ENCODE results near the gene PYGO2. TPM values are rescaled to one million over a fixed set of nuclear protein-coding genes. Genes with fewer than 3 reads are reported as not detected.
"Not testable (repeated sequence)": the region's sequence is repeated elsewhere in the genome, so short reads cannot be mapped to it uniquely, and the experiment has no call there.

PYGO2 gene
- total RNA-seq, 1 experiment from 2014 or later: 32.4 TPM

DNA sequence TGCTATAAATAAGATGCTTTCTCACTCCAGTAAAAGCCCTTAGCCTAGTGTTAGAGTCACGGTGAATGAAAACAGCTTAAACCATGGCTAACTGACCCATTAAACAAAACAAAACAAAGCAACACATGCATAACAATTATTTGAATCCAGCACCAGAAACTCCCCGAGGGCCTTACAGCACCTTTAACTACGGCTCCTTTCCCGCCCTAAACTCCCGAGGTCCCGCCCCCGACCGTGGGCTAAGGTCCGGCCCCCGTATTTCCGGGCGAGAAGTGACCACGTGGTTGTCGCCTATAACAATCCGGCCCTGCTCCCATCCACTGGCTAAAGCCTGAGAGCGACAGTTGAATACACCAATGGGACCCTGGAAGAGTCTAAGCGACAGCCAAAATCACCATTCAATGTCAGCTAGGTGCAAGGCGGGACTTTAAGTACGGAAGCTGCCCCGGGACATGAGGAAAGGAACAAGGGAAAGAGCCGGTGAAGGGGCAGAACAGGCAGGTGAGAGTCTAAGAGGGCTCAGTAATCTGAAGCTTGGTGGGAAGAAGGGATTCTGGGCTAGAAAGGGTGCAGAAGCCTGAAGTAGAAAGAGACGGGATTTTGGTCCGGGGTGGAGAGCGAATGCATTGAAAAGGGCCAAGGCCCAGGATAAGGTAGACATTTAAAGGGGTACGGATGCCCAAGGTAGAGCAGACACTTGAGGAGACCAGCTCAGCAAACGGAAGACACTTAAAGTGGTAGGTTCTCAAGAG lies 21.5 kb upstream of the PYGO2 start, which contains the start of gene FLAD1:
Gene FLAD1 (plus strand): TSS at position 448 of the 752 bp plus-strand sequence. CDS start 351 bp downstream, outside the sequence.
- peak; percentile 100 for DNase-seq (ENCODE audit: low read depth)

DNA sequence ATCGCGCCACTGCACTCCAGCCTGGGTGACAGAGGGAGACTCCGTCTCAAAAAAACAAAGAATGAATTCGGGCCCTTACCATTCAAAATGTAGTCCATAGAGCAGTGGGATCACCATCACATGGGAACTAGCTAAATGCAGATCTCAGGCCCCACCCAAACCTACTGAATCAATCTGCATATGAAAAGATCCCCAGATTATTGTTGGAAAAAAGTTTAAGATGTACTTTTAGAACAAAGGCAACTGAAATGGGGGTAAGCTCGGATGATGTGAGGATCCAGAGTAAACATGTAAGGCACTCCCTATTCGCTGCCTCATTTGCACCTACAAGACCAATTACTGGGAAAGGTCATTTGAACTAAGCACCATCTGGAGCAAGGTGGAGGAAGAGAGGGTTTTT lies 20.8 kb upstream of the PYGO2 start:
- DNase-seq (ENCODE audit: low read depth): no peak

DNA sequence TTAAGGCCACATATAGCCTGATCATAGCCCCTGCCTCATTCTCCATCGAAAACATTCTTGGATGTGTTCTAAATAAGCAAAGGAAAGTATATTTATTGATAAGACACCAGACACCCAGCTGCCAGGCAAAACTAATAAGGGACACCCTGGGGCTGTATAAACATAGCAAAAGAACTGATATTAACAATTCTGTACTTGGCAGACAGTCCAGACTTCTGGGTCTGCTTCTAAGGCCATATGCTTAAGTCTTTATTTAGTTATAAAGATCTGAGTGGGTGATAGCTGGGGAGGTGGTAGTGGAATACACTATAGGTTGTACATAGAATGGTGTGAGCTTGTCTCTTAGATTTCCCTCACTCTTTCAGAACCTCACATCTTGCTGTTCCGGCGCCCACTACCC lies 16.8 kb upstream of the PYGO2 start:
- DNase-seq (ENCODE audit: low read depth): no peak

DNA sequence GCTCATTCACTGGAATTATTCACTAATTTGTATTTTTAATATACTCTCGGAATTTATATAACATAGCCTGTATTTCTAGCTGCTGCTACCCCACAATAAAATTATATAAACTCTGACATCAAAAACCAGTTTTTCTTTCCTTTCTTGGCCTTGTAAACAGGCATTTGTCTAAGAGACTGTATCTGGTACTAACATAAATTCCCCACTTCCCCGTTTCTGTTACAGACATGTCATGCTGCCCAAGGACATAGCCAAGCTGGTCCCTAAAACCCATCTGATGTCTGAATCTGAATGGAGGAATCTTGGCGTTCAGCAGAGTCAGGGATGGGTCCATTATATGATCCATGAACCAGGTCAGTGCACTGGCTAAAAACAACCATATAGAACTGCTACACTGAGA lies 16.2 kb upstream of the PYGO2 start:
- DNase-seq (ENCODE audit: low read depth): not testable (repeated sequence)

DNA sequence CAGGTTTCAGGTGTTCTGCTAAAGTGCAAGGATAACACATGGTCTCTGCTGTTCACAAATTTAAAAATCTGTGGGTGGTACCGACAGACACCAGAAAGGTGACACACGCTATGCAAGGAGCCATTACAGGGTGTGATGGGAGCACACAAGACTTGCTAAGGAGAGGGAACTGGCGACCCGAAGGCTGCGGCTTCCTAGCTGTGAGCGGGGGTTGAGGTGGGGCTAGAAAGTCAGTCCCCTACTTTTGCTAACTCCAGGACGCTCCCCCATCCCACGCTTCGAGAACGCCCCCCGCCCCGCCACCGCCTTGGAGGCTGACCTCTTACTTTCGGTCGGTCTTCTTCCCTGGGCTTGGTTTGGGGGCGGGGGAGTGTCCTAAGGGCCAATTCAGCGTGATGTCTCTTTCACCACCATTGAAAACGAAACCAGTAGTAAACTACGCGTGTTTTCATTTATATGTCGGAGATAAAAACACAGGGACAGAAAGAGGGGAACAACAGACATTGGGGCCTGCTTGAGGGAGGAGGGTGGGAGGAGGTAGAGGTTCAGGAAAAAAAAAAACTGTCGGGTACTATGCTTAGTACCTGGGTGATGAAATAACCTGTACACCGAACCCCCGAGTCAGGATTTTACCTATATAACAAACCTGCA lies 14.0 kb upstream of the PYGO2 start:
- DNase-seq (ENCODE audit: low read depth): peak; percentile 27

DNA sequence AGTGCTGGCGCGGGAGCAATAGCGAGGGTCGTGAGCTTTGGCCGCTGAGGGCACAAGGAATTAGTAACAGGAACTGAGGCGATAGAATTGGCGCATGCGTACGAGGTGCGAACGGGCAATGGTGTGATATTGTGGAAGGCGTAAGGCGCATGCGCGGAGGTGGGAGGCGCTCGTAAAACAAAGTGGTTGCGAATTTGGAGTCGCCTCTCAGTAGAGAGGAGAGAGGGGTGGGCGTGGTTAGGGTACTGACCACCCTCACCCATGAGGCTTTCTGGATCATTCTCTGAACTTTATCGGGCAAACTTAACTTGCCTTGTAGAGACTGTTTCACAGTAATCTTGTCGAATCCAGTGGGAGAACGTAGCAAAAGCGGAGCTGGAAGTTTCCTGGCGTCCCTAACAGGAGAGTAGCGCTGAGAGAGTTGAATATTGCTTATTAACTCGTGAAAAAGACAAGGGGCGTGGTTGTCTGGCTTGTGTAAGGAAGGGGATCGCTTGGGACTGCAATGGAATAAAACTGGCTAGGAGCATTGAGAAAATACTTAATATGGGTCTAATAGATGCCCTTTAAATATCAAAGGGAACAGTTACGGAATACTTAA lies 13.3 kb upstream of the PYGO2 start:
- peak; percentile 91 for DNase-seq (ENCODE audit: low read depth)

DNA sequence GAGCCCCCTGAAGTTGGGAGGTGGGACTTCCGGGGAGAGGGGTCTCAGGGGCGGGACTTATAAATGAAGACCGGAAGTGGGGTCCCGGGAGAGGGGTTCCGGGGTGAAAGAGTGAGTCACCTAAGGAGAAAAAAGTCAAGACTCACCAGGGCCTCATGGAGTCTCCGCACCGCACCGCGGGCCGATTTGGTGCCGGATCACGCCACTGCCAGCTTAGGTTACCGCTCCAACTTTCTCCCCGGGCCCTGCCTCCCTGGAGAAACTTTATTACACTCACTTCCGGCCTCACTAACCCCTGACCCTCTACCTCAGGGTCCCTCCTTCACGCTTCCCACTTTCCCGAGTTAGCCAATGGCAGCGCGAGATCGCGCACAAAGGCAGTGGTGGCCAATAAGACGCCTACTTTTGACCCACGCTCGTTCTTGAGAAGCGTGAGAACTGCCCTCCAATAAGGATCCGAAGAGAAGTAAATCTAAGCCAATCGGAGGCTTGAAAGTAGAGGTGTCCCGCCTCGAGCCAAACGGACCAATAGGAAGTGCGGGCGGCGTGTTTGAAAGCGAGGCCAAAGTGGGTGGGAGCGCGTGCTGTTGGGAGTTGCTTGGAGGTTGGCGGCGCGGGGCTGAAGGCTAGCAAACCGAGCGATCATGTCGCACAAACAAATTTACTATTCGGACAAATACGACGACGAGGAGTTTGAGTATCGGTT lies 12.7 kb upstream of the PYGO2 start, which contains the start of gene CKS1B:
Gene CKS1B (plus strand): TSS at position 580 of the 706 bp plus-strand sequence. CDS start 65 bp downstream, at position 645.
- DNase-seq (ENCODE audit: low read depth): peak; percentile 100

DNA sequence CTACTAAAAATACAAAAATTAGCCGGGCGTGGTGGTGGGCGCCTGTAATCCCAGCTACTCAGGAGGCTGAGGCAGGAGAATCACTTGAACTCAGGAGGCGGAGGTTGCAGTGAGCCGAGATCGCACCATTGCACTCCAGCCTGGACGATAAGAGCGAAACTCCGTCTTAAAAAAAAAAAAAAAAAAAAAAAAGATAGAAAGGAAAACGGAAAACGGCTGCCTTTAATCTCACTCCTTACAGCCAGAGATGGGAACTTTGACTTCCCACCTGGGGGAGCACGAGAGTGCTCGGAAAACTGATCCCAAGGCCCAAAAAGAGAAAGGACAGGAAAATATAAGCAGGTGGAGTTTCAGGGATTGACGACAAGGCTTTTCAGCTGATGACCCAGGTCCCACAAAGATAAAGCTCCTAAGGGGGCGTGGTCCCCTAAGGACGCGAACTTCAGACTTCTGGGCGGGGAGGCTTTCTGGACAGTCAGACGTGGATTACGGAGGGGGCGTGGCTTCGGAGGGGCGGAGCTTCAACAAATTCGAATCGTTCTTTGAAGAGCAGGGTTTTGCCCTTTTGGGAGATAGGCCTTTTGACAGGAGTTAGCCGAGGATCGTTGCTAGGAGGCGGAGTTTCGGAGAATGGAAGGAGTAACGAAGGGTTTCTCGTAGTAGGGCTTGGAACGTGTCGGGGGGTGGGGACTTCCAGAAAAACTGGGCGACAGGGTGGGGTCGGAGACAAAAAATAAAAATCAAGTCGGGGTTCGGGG lies 11.9 kb upstream of the PYGO2 start:
- peak; percentile 97 for DNase-seq (ENCODE audit: low read depth)

DNA sequence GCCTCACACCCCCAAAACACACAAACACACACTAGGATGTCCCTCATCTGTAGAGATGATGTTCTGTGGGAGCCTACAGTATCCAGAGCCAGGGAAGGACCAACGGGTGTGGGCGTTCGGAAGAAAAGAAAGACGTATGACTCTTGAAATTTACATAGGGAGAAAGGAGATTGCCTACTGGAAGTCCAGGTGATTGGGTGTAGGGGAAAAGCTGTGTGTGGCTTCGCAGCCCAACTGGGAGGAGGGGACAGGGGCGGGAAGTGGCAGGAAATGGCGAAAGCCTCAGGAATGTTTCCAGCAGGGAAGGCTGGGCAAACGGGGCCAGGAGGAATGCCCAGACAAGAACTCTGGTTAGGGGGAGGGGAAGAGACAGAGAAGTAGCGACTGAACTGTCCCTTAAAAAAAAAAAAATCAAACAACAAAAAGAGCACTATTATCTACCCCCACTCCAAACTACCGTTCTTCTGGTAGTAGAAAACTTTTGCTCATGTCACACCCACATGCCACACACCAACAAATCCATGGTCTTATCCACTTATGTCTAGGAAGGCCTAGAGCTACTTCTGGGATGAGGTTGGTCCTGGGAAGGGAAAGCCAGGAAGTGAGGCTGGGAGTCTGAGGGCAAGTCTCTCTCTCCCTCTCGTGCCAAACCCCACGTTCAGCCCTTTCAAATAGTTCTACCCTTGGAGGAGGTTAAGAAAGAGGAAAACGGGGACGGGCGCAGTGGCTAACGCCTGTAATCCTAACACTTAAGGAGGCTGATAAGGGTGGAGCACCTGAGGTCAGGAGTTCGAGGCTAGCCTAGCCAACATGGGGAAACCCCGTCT lies 11.1 kb upstream of the PYGO2 start:
- peak; percentile 99 for DNase-seq (ENCODE audit: low read depth)

DNA sequence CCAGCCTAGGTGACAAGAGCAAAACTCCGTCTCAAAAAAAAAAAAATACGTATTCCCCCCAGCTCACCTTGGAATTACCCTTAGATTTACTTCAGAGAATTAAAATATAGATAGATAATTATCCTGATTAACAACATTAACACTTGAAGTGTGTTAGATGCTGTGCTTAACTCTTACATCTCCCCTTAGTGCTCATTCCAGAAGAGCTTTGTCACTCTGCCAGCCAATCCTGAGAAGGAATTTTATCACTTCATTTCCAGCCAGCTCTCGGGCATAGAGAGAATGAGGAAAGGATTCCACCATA lies 10.6 kb upstream of the PYGO2 start:
- no peak for DNase-seq (ENCODE audit: low read depth)

DNA sequence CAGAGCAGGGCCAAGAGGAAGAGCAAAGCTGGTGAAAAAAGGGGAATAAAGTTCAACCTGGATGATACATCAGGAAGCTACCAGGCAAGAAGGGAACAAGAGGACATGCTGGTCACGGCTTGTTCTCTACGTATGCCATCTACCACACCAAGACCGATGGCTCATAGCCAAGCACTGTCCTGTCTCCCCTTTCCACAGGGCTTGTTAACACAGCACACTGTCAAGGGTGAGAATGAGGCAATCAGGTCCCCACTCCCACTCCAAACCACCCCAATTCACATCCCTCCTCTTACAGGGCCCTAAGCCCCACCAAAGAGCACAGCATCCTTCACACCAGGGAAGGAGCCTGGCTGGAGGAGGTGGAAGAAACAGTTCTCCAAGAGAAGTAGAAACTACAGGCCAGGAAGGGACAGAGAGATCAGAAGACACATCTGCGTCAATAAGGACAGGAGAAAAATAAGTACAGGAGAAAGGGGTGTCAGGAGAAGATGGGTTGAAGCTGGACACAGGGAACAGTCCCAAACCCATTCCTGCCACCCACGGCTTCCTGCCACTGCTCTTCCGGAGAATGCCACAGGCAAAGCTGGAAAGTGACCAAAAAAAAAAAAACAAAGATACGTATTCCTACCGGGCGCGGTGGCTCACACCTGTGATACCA lies 9.9 kb upstream of the PYGO2 start:
- DNase-seq (ENCODE audit: low read depth): peak; percentile 44

DNA sequence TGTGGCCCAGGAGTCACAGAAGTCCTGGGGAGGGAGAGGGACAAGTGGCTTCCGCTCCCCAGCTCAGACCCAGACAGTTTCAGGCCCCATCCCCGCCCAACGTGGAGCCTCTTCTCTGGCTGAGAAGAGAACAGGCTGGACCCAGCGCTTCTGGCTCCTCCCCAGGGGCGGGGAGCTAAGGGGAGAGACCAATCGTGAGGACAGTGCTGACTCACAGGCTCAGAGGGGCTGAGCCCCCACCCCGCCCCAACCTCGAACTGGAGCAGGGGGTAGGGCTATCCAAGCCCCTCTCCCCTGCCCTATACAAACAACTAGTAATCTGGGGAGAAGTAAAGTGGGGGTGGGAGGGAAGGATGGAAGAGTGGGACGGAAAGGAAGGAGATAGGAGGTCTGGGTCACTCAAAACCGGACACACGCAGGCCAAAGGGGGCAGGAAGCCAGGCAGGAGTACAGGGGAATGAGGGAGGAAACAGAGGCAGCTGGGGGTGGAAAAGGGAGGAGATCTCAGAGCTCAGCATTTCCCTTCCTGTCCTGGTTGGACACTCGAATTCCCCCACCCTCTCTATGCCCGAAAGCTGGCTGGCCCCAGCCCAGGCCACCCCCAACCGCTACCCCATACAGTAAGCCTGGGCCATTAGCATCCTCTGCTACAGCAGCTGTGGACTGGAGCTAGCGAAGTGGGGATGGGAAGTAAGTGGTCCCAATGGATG lies 9.2 kb upstream of the PYGO2 start, which contains the start of gene SHC1:
Gene SHC1 (minus strand): TSS at position 117 of the 710 bp plus-strand sequence. CDS start 221 bp downstream, outside the sequence.
- DNase-seq (ENCODE audit: low read depth): peak; percentile 96

DNA sequence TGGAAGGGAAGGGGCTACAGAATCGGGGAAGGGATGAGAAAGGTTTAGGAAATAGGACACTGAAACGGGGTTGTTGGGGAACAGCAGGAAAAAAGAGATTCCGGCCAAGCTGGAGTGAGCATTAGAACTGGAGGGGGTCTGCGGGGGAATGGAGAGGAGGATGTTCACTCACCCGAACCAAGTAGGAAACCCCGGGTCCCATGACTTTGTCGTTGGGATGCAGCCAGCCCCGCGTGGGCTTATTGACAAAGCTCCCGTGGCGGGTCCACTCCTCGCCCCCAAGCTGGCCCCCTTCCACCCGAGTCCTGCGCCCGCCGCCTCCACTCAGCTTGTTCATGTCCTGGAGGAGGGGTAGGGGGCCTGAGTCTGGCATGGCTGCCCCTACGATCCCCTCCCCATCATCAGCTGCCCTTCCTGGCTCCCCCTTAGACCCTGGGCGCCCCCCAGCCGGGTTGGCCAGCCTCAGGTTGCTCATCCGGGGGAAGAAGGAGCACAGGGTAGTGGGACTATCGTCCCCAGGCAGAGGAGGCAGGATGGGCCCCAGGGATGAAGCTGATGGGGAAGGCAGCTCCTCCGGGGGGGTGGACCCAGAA lies 8.4 kb upstream of the PYGO2 start:
- DNase-seq (ENCODE audit: low read depth): no peak

DNA sequence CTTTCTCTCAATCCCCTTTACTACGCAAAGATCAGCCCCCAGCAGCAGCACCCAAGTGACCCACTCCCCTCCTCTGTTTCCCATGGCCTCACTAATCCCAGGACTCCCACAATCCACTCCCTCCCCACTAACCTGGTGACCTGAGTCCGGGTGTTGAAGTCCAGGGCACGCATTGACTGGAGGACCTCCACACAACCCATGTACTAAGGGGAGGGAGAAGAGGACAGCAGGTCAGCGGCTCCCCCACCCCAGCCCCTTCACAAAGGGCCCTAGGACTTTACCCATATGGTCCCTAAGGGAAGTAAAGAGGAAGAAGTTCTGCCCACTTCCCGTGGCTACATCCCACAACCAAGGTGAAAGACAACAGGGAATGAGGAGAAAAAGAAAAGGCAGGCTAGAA lies 7.7 kb upstream of the PYGO2 start:
- DNase-seq (ENCODE audit: low read depth): no peak

DNA sequence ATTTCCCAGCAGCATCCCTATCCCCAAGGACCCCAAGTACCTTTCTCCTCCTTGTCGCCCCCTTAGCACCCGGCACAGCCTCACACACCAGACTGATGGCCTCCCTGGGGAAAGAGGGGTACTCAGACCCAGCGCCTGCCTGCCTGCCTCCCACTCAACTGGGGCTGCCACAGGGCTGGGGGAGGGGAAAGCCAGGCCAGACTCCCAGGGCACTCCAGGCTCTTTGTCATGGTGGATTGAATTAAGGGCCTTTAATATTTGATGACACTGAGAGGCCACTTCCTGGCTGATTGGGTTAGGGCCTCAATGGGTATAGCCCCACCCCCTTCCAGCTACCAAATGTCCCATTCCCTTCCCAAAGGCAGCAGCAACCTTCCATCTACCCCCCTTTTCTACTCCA lies 7.1 kb upstream of the PYGO2 start:
- DNase-seq (ENCODE audit: low read depth): no peak

DNA sequence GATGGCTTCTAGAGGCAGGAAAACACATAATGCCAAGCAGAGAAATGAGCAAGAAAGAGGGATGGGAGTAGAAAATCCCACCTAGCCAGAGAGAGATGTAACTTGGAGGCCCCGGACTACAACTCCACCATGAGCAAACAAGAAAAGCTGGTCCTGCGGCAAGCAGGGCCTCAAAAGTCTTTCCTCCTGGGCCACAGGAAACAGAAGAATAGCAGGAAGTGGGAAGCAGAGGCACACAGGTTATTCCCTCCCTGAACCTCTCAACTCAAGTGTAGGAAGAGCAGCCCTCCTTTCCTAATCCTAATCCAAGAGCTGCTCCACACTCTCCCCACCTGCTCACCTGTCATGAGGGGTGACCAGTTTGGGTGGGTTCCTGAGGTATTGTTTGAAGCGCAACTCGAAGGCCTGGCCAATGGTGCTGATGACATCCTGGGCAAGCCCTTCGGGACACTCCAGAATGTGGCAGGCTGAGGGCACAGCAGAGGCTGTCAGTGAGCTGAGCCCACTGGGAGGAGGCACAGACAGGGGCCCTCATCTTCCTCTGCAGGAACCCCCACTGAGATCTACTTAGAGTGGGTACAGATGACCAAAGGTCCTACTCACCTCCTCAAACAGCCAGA lies 5.9 kb upstream of the PYGO2 start:
- DNase-seq (ENCODE audit: low read depth): no peak

DNA sequence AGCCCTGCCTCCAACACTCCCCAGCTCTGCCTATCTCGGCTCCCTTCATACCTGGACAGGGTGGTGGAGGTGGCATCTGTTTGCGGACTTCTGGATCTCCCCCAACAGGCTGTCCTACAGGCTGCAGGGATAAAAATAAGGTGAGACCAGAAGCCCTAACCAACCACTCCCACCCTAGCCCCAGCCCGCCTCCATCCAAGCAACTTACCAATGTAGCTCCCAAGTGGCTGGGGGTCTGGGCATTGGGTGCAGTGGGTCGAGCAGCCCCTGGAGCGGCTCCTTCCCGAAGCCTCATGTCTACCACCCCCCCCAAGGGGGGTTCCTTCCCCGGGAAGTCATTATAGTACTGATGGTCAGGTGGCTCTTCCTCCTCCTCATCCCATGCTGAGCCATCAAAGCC lies 4.5 kb upstream of the PYGO2 start:
- no peak for DNase-seq (ENCODE audit: low read depth)

DNA sequence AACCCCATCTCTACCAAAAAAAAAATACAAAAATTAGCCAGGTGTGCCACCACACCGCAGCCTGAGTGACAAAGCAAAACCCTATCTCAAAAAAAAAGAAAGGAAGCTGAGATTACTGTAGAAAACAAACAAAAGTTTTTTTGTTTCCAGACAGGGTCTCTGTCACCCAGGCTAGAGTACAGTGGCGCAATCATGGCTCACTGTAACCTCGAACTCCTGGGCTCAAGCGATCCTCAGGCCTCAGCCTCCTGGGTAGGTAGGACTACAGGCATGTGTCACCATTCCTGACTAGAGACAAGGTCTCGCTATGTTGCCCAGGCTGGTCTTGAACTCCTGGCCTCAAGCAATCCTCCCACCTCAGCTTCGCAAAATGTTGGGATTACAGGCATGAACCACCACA lies 2.8 kb upstream of the PYGO2 start:
- DNase-seq (ENCODE audit: low read depth): no peak
